Measurements from ENCODE around the gene SKOR1.

GRCh38 chr15:67822537-67823313 lies 2.6 kb upstream of the SKOR1 start:
- TF ChIP-seq CTCF (IDR thresholded peaks at IDR 0.05) (no peak), POLR2A (IDR thresholded peaks at IDR 0.05) (no peak)
